Stimulated activated CD4-positive, alpha-beta T cell treated with anti-CD3 and anti-CD28 coated beads, Interleukin-1b, Interleukin-23, amount 100 ng/mL, for 48 hours (primary cell): ENCODE measurements around the gene ZFYVE21.

ENCODE experiments used
- DNase-seq: peaks from one replicate; pipeline ENCODE4 v3.0.0-alpha.2; 2020

Gene ZFYVE21

GRCh38 chr14:103726474-103726873 is 10.9 kb downstream of the ZFYVE21 start:
- no peak for DNase-seq

GRCh38 chr14:103727313-103727980 is 11.8 kb downstream of the ZFYVE21 start:
- DNase-seq = no peak

- no peak for DNase-seq
These were observed 12.5 kb downstream of the ZFYVE21 start for GRCh38 chr14:103728141-103728540.

- no peak for DNase-seq
These were observed 13.1 kb downstream of the ZFYVE21 start for GRCh38 chr14:103728721-103729120.

GRCh38 chr14:103729496-103730448 is 14.2 kb downstream of the ZFYVE21 start:
- DNase-seq = no peak

GRCh38 chr14:103730490-103731035 is 15.0 kb downstream of the ZFYVE21 start:
- DNase-seq = no peak

GRCh38 chr14:103731481-103731880 is 15.9 kb downstream of the ZFYVE21 start:
- no peak for DNase-seq

- DNase-seq = no peak
These were observed 16.6 kb downstream of the ZFYVE21 start for GRCh38 chr14:103731916-103732867.

GRCh38 chr14:103732868-103733620 is 17.4 kb downstream of the ZFYVE21 start:
- DNase-seq = no peak

GRCh38 chr14:103733651-103734050 is 18.0 kb downstream of the ZFYVE21 start:
- no peak for DNase-seq

- no peak for DNase-seq
These were observed 18.7 kb downstream of the ZFYVE21 start for GRCh38 chr14:103734081-103734888.

- DNase-seq = no peak
These were observed 19.4 kb downstream of the ZFYVE21 start for GRCh38 chr14:103735022-103735421.

- no peak for DNase-seq
These were observed 19.8 kb downstream of the ZFYVE21 start for GRCh38 chr14:103735439-103735814.

GRCh38 chr14:103735815-103736545 is 20.4 kb downstream of the ZFYVE21 start:
- no peak for DNase-seq

GRCh38 chr14:103736546-103737431 is 21.2 kb downstream of the ZFYVE21 start:
- no peak for DNase-seq

- DNase-seq = no peak
These were observed 21.9 kb downstream of the ZFYVE21 start for GRCh38 chr14:103737432-103738045.

GRCh38 chr14:103738166-103738565 is 22.6 kb downstream of the ZFYVE21 start:
- DNase-seq = no peak

GRCh38 chr14:103738701-103739451 is 23.3 kb downstream of the ZFYVE21 start:
- no peak for DNase-seq
